HepG2 (cell line): ENCODE measurements around the gene TASP1. TPM values are rescaled to one million over a fixed set of nuclear protein-coding genes. Genes with fewer than 3 reads are reported as not detected.

Experiments
- DNMT3B ChIP-seq: conservative IDR thresholded peaks from 2 replicates; pipeline ENCODE4 v1.6.1; 2016; ENCODE audit warnings: missing biosample characterization, control low read depth
- FOXK1 ChIP-seq: sonication (generic); formaldehyde crosslinking; IDR thresholded peaks from 2 replicates; pipeline ENCODE4 v1.4.0; 2020; ENCODE audit warnings: low read depth, missing genetic modification reagents, borderline replicate concordance
- MIER3 ChIP-seq: IDR thresholded peaks from 2 replicates; pipeline ENCODE4 v1.6.1; 2016; ENCODE audit warnings: missing compliant biosample characterization, borderline replicate concordance
- PCBP1 ChIP-seq: fragments of 200-400 bp; formaldehyde crosslinking; IDR thresholded peaks from 2 replicates; pipeline ENCODE4 v1.6.1; 2017; ENCODE audit warnings: mild to moderate bottlenecking, low read depth, low read length, borderline replicate concordance
- PHB2 ChIP-seq: fragments of 450-650 bp; IDR thresholded peaks from 2 replicates; pipeline ENCODE4 v1.6.1; 2018; ENCODE audit not compliant: partially characterized antibody
- RAD21 ChIP-seq: fragments of 450-650 bp; formaldehyde crosslinking; IDR thresholded peaks from 2 replicates; pipeline ENCODE4 v1.5.0; 2020; ENCODE audit warnings: mild to moderate bottlenecking
- SOX5 ChIP-seq: IDR thresholded peaks from 2 replicates; pipeline ENCODE4 v1.6.1; 2016; ENCODE audit warnings: borderline replicate concordance
- SOX6 ChIP-seq, 2 experiments: fragments of 450-650 bp in 1 of 2; sonication (generic) in 1 of 2; formaldehyde crosslinking in 1 of 2; IDR thresholded peaks; 2 replicates each; pipeline versions ENCODE4 v1.4.0 to v1.6.1; 2017 to 2020; ENCODE audit warnings: antibody characterized with exemption in 1 of 2, mild to moderate bottlenecking in 1 of 2, missing genetic modification reagents in 1 of 2
- TEAD3 ChIP-seq: optimal IDR thresholded peaks from 2 replicates; pipeline ENCODE3; 2016; ENCODE audit warnings: borderline replicate concordance
- THAP11 ChIP-seq: IDR thresholded peaks from 2 replicates; pipeline ENCODE4 v1.6.1; 2016; ENCODE audit warnings: missing biosample characterization, missing genetic modification reagents
- ZMAT3 ChIP-seq: sonication (generic); formaldehyde crosslinking; conservative IDR thresholded peaks from 2 replicates; pipeline ENCODE4 v1.7.0; 2021; ENCODE audit warnings: missing genetic modification reagents
- ZMYM4 ChIP-seq: sonication (generic); formaldehyde crosslinking; IDR thresholded peaks from 2 replicates; pipeline ENCODE4 v1.8.1; 2023; ENCODE audit warnings: mild to moderate bottlenecking, missing genetic modification reagents
- ZNF510 ChIP-seq: sonication (generic); formaldehyde crosslinking; IDR thresholded peaks from 2 replicates; pipeline ENCODE4 v1.4.0; 2020; ENCODE audit warnings: low read depth, mild to moderate bottlenecking, missing genetic modification reagents
- polyA plus RNA-seq, 8 experiments: library from polyadenylated mRNA; depleted of rRNA in 3 of 8; stranded (reverse) in 7 of 8; unstranded in 1 of 8; fragments of >200 nt; fragmentation: Illumina TruSeq in 4 of 8; extraction: Trizol in 4 of 8; gene quantifications; 2 replicates each; pipeline versions ENCODE4 v1.2.1 to v1.2.3, GENCODE V29; 2011 to 2016; ENCODE audit warnings: low read depth in 4 of 8, missing spikeins in 1 of 8, mixed read lengths in 1 of 8; ENCODE audit not compliant: insufficient read depth in 1 of 8
- total RNA-seq, 5 experiments: library from RNA; depleted of rRNA; stranded (reverse); fragments of >200 nt; fragmentation: Illumina TruSeq; extraction: Trizol; gene quantifications; 2 replicates each; pipeline ENCODE4 v1.2.3, GENCODE V29; 2016; ENCODE audit warnings: low read depth in 1 of 5
- TF ChIP-seq, protein P1 (sequence below): sonication (generic); formaldehyde crosslinking; IDR thresholded peaks from 2 replicates; pipeline ENCODE4 v1.4.0; 2020; ENCODE audit warnings: mild to moderate bottlenecking, missing genetic modification reagents
- TF ChIP-seq, protein P2 (sequence below), 2 experiments: sonication (generic) in 1 of 2; formaldehyde crosslinking in 1 of 2; IDR thresholded peaks; 2 replicates each; pipeline versions ENCODE4 v1.4.0 to v1.6.1; 2018 to 2020; ENCODE audit warnings: missing genetic modification reagents in 2 of 2, borderline replicate concordance in 1 of 2, low read depth in 1 of 2, mild to moderate bottlenecking in 1 of 2, missing biosample characterization in 1 of 2
- TF ChIP-seq, protein P3 (sequence below): sonication (generic); formaldehyde crosslinking; IDR thresholded peaks from 2 replicates; pipeline ENCODE4 v1.5.0; 2020; ENCODE audit warnings: mild to moderate bottlenecking, missing genetic modification reagents, moderate library complexity

The TASP1 gene
- total and polyA plus RNA-seq, 2 of the 13 experiments (the other 11 are each of a cell fraction or from before 2014, with no cell fraction given) = 10.0 to 25.2 TPM

DNA sequence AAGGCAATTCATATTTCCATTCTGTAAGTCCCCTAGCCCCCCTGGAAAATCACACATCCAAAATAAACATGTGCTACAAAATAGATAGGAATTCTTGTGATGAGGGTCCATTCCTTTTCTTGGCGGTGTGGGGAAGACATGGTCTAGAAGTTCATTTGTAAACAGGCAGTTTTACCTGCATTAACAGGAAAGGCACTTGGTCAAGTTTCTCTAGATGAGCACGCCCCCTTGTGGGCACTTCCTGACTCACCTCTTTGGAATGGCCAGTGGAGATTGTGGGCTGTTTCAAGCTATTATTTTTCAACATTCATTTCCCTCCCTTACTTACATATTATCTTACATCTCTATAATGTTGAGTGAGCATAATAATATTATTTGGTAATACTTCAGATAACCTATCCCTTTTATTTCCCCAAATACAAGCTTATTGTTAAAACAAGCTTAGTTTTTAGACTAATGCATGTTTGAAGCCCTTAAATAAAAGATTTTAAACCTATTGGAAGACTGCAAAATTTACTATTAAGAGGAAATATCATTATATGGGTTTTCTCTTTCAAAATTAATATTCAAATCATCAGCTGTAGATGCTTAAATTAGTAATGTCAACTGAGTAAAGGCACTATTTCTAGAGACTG is 92.1 kb downstream of the TASP1 start (continued):
- TF ChIP-seq, protein P1, sequence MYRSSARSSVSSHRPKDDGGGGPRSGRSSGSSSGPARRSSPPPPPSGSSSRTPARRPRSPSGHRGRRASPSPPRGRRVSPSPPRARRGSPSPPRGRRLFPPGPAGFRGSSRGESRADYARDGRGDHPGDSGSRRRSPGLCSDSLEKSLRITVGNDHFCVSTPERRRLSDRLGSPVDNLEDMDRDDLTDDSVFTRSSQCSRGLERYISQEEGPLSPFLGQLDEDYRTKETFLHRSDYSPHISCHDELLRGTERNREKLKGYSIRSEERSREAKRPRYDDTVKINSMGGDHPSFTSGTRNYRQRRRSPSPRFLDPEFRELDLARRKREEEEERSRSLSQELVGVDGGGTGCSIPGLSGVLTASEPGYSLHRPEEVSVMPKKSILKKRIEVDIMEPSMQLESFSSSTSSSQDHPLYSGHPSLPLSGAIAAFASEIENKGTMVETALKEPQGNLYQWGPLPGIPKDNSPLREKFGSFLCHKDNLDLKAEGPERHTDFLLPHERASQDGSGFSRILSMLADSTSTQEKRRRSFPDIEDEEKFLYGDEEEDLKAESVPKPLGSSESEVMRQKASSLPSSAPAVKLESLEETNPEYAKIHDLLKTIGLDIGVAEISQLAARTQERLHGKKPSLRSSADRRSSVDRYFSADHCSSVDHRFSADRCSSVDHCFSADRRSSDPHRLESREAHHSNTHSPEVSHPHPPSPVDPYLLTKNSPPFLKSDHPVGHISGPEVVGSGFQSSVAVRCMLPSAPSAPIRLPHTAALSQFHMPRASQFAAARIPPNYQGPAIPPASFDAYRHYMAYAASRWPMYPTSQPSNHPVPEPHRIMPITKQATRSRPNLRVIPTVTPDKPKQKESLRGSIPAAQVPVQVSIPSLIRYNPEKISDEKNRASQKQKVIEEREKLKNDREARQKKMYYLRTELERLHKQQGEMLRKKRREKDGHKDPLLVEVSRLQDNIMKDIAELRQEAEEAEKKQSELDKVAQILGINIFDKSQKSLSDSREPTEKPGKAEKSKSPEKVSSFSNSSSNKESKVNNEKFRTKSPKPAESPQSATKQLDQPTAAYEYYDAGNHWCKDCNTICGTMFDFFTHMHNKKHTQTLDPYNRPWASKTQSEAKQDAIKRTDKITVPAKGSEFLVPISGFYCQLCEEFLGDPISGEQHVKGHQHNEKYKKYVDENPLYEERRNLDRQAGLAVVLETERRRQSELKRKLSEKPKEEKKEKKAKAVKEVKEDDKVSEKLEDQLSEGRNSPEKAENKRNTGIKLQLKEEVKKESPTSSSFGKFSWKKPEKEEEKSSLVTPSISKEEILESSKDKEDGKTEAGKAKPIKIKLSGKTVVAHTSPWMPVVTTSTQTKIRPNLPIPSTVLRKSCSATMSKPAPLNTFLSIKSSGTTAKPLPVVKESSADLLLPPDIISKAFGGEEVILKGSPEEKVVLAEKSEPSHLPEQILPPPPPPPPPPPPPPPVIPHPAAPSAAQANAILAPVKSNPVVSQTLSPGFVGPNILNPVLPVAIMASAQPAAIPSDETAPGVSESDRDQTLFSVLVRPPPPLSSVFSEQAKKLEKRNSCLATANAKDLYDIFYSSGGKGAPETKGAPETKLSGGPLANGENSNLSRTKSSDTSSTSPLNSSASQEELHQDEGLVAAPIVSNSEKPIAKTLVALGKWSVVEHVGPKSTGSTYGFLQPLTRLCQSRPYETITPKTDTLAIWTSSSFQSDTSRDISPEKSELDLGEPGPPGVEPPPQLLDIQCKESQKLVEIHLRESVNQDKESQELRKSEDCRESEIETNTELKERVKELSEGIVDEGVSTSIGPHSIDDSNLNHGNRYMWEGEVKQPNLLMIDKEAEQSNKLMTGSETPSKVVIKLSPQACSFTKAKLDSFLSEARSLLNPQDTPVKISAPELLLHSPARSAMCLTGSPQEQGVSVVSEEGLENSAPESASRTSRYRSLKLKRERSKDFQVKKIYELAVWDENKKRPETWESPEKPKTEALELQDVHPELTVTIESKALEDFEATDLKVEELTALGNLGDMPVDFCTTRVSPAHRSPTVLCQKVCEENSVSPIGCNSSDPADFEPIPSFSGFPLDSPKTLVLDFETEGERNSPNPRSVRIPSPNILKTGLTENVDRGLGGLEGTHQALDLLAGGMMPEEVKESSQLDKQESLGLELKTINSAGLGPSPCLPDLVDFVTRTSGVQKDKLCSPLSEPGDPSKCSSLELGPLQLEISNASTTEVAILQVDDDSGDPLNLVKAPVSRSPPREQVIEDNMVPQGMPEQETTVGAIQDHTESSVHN (CRISPR knock-in tag) = no peak
- TF ChIP-seq ZMAT3 (CRISPR knock-in tag) (no peak), ZNF510 (CRISPR knock-in tag) (no peak), ZMYM4 (CRISPR knock-in tag) (0 out of 2 replicates have a peak, but pooled peaks have one; percentile 14), SOX5 (CRISPR knock-in tag) (peak; percentile 30; the same call in 1 of the 2 replicates), MIER3 (0 out of 2 replicates have a peak, but pooled peaks have one; percentile 52), PCBP1 (no peak), SOX6 (IDR thresholded peaks at IDR 0.05) (no peak), SOX6 (CRISPR knock-in tag; IDR thresholded peaks at IDR 0.05) (peak; percentile 22; the same call in 1 of the 2 replicates), RAD21 (CRISPR knock-in tag) (peak; percentile 97), FOXK1 (CRISPR knock-in tag) (peak; percentile 79; the same call in 1 of the 2 replicates), TEAD3 (CRISPR knock-in tag) (peak; percentile 64), PHB2 (no peak), THAP11 (CRISPR knock-in tag) (peak; percentile 42; the same call in 1 of the 2 replicates), DNMT3B (CRISPR knock-in tag) (0 out of 2 replicates have a peak, but pooled peaks have one; percentile 43)
- TF ChIP-seq, protein P2, sequence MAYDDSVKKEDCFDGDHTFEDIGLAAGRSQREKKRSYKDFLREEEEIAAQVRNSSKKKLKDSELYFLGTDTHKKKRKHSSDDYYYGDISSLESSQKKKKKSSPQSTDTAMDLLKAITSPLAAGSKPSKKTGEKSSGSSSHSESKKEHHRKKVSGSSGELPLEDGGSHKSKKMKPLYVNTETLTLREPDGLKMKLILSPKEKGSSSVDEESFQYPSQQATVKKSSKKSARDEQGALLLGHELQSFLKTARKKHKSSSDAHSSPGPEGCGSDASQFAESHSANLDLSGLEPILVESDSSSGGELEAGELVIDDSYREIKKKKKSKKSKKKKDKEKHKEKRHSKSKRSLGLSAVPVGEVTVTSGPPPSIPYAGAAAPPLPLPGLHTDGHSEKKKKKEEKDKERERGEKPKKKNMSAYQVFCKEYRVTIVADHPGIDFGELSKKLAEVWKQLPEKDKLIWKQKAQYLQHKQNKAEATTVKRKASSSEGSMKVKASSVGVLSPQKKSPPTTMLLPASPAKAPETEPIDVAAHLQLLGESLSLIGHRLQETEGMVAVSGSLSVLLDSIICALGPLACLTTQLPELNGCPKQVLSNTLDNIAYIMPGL (CRISPR knock-in tag; IDR thresholded peaks at IDR 0.05; ENCODE audit: borderline replicate concordance in 1 of 2, low read depth in 1 of 2) = peak in 1 of 2 experiments; percentile 81; a peak in 1 of 4 replicates
- TF ChIP-seq, protein P3, sequence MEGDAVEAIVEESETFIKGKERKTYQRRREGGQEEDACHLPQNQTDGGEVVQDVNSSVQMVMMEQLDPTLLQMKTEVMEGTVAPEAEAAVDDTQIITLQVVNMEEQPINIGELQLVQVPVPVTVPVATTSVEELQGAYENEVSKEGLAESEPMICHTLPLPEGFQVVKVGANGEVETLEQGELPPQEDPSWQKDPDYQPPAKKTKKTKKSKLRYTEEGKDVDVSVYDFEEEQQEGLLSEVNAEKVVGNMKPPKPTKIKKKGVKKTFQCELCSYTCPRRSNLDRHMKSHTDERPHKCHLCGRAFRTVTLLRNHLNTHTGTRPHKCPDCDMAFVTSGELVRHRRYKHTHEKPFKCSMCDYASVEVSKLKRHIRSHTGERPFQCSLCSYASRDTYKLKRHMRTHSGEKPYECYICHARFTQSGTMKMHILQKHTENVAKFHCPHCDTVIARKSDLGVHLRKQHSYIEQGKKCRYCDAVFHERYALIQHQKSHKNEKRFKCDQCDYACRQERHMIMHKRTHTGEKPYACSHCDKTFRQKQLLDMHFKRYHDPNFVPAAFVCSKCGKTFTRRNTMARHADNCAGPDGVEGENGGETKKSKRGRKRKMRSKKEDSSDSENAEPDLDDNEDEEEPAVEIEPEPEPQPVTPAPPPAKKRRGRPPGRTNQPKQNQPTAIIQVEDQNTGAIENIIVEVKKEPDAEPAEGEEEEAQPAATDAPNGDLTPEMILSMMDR (CRISPR knock-in tag) = peak; percentile 94
